ENCODE data around the gene OSTM1. TPM values are rescaled to one million over a fixed set of nuclear protein-coding genes. Genes with fewer than 3 reads are reported as not detected.

OSTM1 gene
- total RNA-seq, 2 experiments from 2014 or later, result 16.3 to 20.9 TPM

DNA sequence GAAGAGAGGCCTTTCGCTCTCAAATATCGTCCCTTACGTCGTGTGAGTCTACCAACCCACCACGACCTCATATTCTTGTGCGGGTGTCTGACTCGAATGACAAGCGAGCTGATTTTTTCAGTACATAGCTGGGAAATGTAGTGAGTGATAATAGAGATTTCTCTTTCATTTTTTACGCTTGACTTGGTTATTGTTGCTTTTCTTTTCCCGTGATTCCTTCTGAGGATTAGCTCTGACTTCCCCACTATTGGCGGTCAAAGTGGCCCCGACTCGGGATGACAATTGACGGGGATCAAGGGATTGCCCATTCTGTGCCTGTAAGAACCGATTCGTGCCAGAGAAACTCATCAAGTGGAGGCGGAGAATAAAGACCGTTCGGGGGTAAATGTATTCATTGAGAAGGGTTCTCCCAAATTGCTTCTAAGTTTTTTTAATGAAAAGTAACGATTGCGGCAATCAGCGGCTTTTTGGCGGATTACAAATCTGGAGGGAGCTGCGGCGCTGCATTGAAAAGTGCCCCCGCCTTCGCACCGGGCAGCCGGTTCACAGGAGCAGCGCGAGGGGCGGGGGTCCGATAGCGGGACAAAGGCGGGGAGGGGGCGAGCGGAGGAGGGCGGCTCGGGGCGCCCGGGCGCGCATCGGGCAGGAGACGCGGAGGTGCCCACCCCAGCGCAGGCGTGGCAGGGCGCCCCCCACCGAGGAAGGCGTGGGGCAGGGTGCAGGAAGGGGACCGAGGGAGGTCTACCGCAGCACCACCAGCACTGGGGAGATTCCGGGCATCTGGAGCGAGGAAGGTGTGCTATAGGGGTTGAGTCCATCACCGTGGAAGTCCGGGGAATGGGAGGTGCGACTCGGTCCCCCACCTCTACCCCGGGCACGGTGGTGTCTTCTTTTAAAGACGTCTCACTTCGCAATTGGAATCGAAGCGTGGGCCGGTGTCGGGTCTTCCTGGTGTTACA lies 44.5 kb upstream of the OSTM1 start:
- Mint-ChIP-seq H3K27me3 (peaks cover 91% of the 10 kb centered on the region), H3K4me1 (ENCODE audit: low read depth) (peaks cover 51% of the 10 kb centered on the region), H3K4me3 (peak overlapping the region; percentile 89), H3K9me3 (no peaks in the 10 kb centered on the region), H3K27ac (no peak overlapping the region), H3K36me3 (ENCODE audit: low read depth) (no peaks in the 10 kb centered on the region)
- ATAC-seq (ENCODE audit: poor library complexity) (no peak), DNase-seq (peak in 2 of 14 experiments; percentile 13 to 17)
- Histone ChIP-seq H3K4me3 (ENCODE audit: low read length) (peak overlapping the region; percentile 37), H3K9me3 (ENCODE audit: control insufficient read depth in 1 of 2, insufficient read depth in 1 of 2, low read length in 2 of 2) (peaks cover 0 to 24% of the 10 kb centered on the region in 2 experiments), H3K36me3 (ENCODE audit: insufficient read depth, low read length) (no peaks in the 10 kb centered on the region), H3K27me3 (ENCODE audit: control insufficient read depth in 1 of 2, insufficient read depth in 2 of 2, low read length in 2 of 2) (peaks cover 72 to 95% of the 10 kb centered on the region in 2 experiments), H3K27ac (ENCODE audit: low read depth in 1 of 2, low read length in 2 of 2) (no peak overlapping the region), H3K4me1 (ENCODE audit: insufficient read depth, low read length) (peaks cover 56% of the 10 kb centered on the region)
- intact Hi-C loops (cut with DNase I, micrococcal nuclease), result no loop called here
- POLR2A ChIA-PET, result interaction anchor here (1.0 kb wide), 1 partner anchor 11 kb away, joined by 5 read pairs; no protein-coding TSS in a partner anchor
- CTCF ChIA-PET, result no interaction called here
- no peak for TF ChIP-seq CTCF (IDR thresholded peaks at IDR 0.05)

DNA sequence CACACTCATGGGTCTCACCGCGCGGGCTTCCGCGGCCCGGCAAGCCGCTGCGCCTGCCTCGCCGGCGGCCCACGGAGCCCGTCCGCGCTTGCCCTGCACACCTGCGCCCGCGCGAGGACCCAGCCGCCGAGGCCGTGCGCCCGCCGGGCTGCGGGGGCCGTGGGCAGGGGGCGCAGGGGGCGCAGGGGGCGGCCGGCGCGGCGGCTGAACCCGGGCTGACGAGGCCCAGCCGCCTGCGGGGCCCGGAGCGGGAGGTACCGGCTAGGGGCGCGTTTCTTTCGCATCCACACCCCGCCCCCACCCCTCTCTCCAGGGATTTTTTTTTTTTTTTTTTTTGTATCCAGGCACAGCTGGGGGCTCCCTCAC lies 43.8 kb upstream of the OSTM1 start:
- intact Hi-C loops (cut with DNase I, micrococcal nuclease), result no loop called here
- H3K27me3 ChIP-seq (ENCODE audit: control insufficient read depth in 1 of 2, insufficient read depth in 2 of 2, low read length in 2 of 2), result peaks cover 74 to 97% of the 10 kb centered on the region in 2 experiments
- POLR2A ChIA-PET, result interaction anchor here (1.0 kb wide), 1 partner anchor 11 kb away, joined by 5 read pairs; no protein-coding TSS in a partner anchor

More for the DNA sequence above, 43.8 kb upstream of the OSTM1 start:
- ATAC-seq (ENCODE audit: poor library complexity) (peak; percentile 41), DNase-seq (peak in 1 of 14 experiments; percentile 36)
- Mint-ChIP-seq H3K4me3 (peak overlapping the region; percentile 89), H3K9me3 (no peaks in the 10 kb centered on the region), H3K36me3 (ENCODE audit: low read depth) (no peaks in the 10 kb centered on the region), H3K27ac (no peak overlapping the region), H3K4me1 (ENCODE audit: low read depth) (peaks cover 55% of the 10 kb centered on the region), H3K27me3 (peaks cover 91% of the 10 kb centered on the region)
- Histone ChIP-seq H3K27ac (ENCODE audit: low read depth in 1 of 2, low read length in 2 of 2) (no peak overlapping the region), H3K4me3 (ENCODE audit: low read length) (peak overlapping the region; percentile 66), H3K4me1 (ENCODE audit: insufficient read depth, low read length) (peaks cover 63% of the 10 kb centered on the region), H3K36me3 (ENCODE audit: insufficient read depth, low read length) (no peaks in the 10 kb centered on the region), H3K9me3 (ENCODE audit: control insufficient read depth in 1 of 2, insufficient read depth in 1 of 2, low read length in 2 of 2) (peaks cover 0 to 30% of the 10 kb centered on the region in 2 experiments)
- CTCF ChIA-PET, result no interaction called here
- no peak for TF ChIP-seq CTCF (IDR thresholded peaks at IDR 0.05)

Data from CD4-positive, alpha-beta T cell (primary cell).